ENCODE results near the gene PTPRH. TPM values are rescaled to one million over a fixed set of nuclear protein-coding genes. Genes with fewer than 3 reads are reported as not detected.
"Not testable (repeated sequence)": the region's sequence is repeated elsewhere in the genome, so short reads cannot be mapped to it uniquely, and the experiment has no call there.

PTPRH gene
- total RNA-seq, 4 donors from 2014 or later: 0.39 to 0.56 (median 0.48) TPM

DNA sequence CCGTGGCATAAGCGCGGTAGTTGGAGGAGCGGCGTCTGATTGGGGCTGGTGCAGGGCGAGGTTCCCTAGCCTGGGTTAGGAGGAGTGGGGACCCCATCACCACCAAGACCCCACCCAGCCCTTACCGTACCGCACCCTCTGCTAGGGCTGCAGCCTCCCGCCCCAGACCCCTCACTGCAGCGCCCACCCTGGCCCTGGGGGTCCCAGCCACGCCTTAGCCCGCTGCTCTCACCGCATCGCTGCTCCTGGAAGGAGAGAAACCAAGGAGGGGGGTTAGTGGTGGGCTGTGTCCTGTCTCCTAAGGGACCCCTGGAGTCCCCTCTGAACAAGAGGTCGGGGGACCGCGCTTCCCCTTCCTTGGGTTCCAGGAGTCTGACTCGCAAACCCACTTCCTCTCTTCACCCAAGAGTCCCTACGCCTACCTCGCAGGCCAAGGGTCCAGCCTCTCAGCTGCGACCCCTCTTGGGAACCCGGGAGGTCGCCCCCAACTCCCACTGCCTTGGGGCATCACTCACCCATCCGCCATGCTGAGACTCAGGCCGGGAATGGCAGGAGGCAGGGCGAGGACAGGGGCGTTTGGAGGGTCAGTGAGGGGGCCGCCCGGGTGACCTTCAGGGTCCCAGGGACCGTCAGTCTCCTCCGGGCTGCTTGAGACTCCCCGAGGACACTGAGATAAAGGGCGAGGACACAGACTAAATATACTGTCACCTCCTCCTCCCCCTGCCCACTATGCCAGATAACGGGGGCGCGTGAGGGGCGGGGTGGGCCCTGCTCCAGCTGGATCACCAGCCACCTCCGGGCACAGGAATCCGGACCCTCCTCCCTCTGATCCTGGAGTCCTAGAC lies 52.0 kb downstream of the PTPRH start, which contains the start of gene TNNI3:
Gene TNNI3, minus strand, starts transcription at position 669 of the 845 bp plus-strand sequence. Its CDS starts 143 bp downstream, at position 526.
- peaks cover 25 to 29% (median 25%) of the 10 kb centered on the region in 3 donors for H3K27me3 ChIP-seq
- peak within 1 kb of the TSS in 2 of 4 donors; percentile 21 to 31 for H3K4me3 ChIP-seq
- no peak for TF ChIP-seq POLR2A (IDR thresholded peaks at IDR 0.05)
- TF ChIP-seq, protein P1, sequence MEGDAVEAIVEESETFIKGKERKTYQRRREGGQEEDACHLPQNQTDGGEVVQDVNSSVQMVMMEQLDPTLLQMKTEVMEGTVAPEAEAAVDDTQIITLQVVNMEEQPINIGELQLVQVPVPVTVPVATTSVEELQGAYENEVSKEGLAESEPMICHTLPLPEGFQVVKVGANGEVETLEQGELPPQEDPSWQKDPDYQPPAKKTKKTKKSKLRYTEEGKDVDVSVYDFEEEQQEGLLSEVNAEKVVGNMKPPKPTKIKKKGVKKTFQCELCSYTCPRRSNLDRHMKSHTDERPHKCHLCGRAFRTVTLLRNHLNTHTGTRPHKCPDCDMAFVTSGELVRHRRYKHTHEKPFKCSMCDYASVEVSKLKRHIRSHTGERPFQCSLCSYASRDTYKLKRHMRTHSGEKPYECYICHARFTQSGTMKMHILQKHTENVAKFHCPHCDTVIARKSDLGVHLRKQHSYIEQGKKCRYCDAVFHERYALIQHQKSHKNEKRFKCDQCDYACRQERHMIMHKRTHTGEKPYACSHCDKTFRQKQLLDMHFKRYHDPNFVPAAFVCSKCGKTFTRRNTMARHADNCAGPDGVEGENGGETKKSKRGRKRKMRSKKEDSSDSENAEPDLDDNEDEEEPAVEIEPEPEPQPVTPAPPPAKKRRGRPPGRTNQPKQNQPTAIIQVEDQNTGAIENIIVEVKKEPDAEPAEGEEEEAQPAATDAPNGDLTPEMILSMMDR (IDR thresholded peaks at IDR 0.05 in 4 of 5, conservative IDR thresholded peaks at IDR 0.05 in 1 of 5): no peak
- ATAC-seq (no peak), DNase-seq (peak in 1 of 2 donors; percentile 9)
- H3K4me1 ChIP-seq: peaks cover 0 to 18% of the 10 kb centered on the region in 2 donors
- no peaks in the 10 kb centered on the region for H3K9me3 ChIP-seq
- H3K36me3 ChIP-seq: no peaks in the 10 kb centered on the region
- in situ Hi-C loops (cut with MboI; ENCODE audit: low sequenced_read_pairs in 4 of 4): no loop called here
- intact Hi-C loops (cut with DNase I; ENCODE audit: low total_unique reads): no loop called here
- peak within 1 kb of the TSS; percentile 32 to 73 (median 45) for H3K27ac ChIP-seq

DNA sequence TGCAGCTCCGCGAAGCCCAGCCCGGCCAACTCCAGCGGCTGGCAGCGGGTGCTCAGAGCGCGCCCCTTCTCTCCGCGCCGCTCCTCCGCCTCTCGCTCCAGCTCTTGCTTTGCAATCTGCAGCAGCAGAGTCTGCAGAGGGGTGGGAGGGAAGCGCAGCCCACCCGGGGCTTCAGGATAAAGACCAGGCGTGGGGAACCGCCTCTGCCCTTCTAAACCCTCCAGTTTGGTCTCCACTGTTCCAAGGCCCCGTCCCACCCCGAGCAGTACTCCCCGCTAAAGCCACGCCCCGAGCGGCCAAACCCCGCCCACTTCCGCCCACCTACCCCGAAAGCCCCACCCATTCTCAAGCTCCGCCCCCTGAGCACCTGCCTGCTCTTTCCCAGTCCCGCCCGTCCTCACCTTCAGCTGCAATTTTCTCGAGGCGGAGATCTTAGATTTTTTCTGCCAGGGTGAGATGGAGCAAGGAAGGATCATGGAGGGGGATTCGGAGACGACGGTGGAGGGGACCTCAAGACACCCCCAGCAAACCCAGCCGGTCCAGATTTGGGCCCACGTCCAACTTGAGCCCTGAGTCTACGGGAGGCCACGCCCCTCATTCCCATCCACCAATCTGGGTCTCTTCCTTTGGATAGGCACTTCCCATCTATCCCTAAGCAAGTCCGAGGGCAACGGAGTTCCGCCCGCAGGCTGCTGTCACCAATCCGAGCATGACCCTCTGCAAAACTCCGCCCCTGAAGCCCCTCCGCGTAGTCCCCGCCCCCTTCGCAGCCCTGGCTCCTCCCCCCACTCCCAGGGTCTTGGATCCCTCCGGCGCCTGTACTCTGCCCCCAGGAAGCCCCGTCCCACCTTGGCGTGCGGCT lies 52.9 kb downstream of the PTPRH start:
- intact Hi-C loops (cut with DNase I; ENCODE audit: low total_unique reads): no loop called here

DNA sequence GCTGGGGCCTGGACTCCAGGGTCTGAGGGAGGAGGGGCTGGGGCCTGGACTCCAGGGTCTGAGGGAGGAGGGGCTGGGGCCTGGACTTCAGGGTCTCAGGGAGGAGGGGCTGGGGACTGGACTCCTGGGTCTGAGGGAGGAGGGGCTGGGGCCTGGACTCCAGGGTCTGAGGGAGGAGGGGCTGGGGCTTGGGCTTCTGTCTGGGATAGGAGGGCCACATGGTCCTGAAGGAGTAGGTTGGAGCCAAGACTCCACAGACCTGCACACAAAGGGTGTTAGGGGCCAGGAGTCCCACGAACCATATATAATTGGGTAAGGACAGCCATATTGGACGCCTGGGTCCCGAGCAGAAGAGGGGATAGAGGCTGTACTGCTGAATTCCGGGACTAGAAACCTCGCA lies 53.5 kb downstream of the PTPRH start:
- peaks cover 0 to 19% of the 10 kb centered on the region in 2 donors for H3K4me1 ChIP-seq
- ATAC-seq; H3K36me3 ChIP-seq; DNase-seq; intact Hi-C loops (cut with DNase I; ENCODE audit: low total_unique reads); H3K9me3 ChIP-seq; in situ Hi-C loops (cut with MboI; ENCODE audit: low sequenced_read_pairs in 4 of 4); H3K27ac ChIP-seq: not testable (repeated sequence)
- peaks cover 10 to 14% (median 10%) of the 10 kb centered on the region in 3 donors for H3K27me3 ChIP-seq
- peak overlapping the region in 3 of 4 donors; percentile 21 to 32 (median 31) for H3K4me3 ChIP-seq

More for the DNA sequence above, 52.9 kb downstream of the PTPRH start:
- Histone ChIP-seq H3K27ac (no peak overlapping the region), H3K9me3 (no peaks in the 10 kb centered on the region), H3K27me3 (peaks cover 16 to 20% (median 17%) of the 10 kb centered on the region in 3 donors), H3K36me3 (no peaks in the 10 kb centered on the region), H3K4me3 (peak overlapping the region; percentile 4 to 32 (median 26)), H3K4me1 (peaks cover 0 to 18% of the 10 kb centered on the region in 2 donors)
- ATAC-seq (peak in 1 of 2 donors; percentile 36), DNase-seq (peak in 1 of 2 donors; percentile 65)
- in situ Hi-C loops (cut with MboI; ENCODE audit: low sequenced_read_pairs in 4 of 4): no loop called here
- TF ChIP-seq POLR2A (IDR thresholded peaks at IDR 0.05): no peak
- TF ChIP-seq, protein P1 (IDR thresholded peaks at IDR 0.05 in 4 of 5, conservative IDR thresholded peaks at IDR 0.05 in 1 of 5): no peak

DNA sequence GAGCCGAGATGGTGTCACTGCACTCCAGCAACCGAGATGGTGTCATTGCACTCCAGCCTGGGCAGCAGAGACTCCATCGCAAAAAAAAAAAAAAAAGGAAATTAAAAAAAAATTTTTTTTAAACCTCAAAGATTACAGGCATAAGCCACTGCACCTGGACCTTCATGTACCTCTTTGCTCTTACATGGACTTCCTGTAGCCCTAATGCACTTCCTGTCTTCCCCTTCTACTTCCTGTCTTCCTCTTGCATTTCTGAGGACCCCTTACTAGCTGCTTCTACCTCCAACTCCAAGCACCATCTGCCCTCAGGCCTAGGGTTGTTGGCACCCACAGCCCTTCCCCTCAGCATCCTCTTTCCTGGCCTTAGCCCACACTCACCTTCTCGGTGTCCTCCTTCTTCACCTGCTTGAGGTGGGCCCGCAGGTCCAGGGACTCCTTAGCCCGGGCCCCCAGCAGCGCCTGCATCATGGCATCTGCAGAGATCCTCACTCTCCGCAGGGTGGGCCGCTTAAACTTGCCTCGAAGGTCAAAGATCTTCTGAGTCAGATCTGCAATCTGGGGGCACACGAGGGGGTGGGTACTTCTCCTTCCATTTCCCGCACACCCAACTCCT lies 55.5 kb downstream of the PTPRH start:
- in situ Hi-C loops (cut with MboI; ENCODE audit: low sequenced_read_pairs in 4 of 4) (no loop called here), intact Hi-C loops (cut with DNase I; ENCODE audit: low total_unique reads) (no loop called here)
- H3K27ac ChIP-seq: no peak overlapping the region
- H3K27me3 ChIP-seq: peaks cover 5 to 10% (median 7%) of the 10 kb centered on the region in 3 donors
- H3K4me1 ChIP-seq: peaks cover 7 to 15% of the 10 kb centered on the region in 2 donors
- TF ChIP-seq, protein P1 (IDR thresholded peaks at IDR 0.05 in 4 of 5, conservative IDR thresholded peaks at IDR 0.05 in 1 of 5): no peak
- TF ChIP-seq POLR2A (IDR thresholded peaks at IDR 0.05): no peak
- H3K9me3 ChIP-seq: no peaks in the 10 kb centered on the region
- no peak overlapping the region for H3K4me3 ChIP-seq
- DNase-seq (no peak), ATAC-seq (no peak)
- H3K36me3 ChIP-seq: no peaks in the 10 kb centered on the region

Measured in gastrocnemius medialis (tissue), 4 donors.